Measurements from ENCODE around the gene DUSP10.

GRCh38 chr1:221724931-221725605, 16.8 kb downstream of the DUSP10 start:
- no peak for TF ChIP-seq EP300 (IDR thresholded peaks at IDR 0.05)
- TF ChIP-seq CTCF (IDR thresholded peaks at IDR 0.05): no peak

Data from ovary (tissue), 3 donors.